Activated CD8-positive, alpha-beta T cell treated with anti-CD3 and anti-CD28 coated beads for 36 hours (primary cell): ENCODE data around the gene TIPIN. TPM values are rescaled to one million over a fixed set of nuclear protein-coding genes. Genes with fewer than 3 reads are reported as not detected.

Experiments used
- ATAC-seq: fragments of 200-7000 bp; cut with Tn5 transposase; one replicate; pipeline ENCODE4 v1.10.0; 2021; ENCODE audit warnings: mild to moderate bottlenecking, moderate library complexity
- CTCF ChIA-PET: fragments of 350-600 bp; sonication (Branson Sonifier 250); formaldehyde crosslinking; loops from one replicate; lab custom pipeline; 2021; ENCODE audit warnings: antibody characterized with exemption; lab: Charles Lee
- POLR2A ChIA-PET: fragments of 350-600 bp; sonication (Branson Sonifier 250); formaldehyde crosslinking; loops from one replicate; lab custom pipeline; 2021; ENCODE audit warnings: antibody characterized with exemption; lab: Charles Lee
- DNase-seq: peaks from one replicate; pipeline ENCODE4 v3.0.0-alpha.2; 2020
- H3K27ac Mint-ChIP-seq: one replicate; pipeline ENCODE4 v1.8.0; 2021; ENCODE audit warnings: mild to moderate bottlenecking, mixed read lengths
- H3K27me3 Mint-ChIP-seq: one replicate; pipeline ENCODE4 v1.8.0; 2021; ENCODE audit warnings: mixed read lengths
- H3K36me3 Mint-ChIP-seq: one replicate; pipeline ENCODE4 v1.8.0; 2021; ENCODE audit warnings: low read depth, mixed read lengths
- H3K4me1 Mint-ChIP-seq: one replicate; pipeline ENCODE4 v1.8.0; 2021; ENCODE audit warnings: low read depth, mixed read lengths
- H3K4me3 Mint-ChIP-seq: one replicate; pipeline ENCODE4 v1.8.0; 2021; ENCODE audit warnings: mild to moderate bottlenecking, moderate library complexity, mixed read lengths
- H3K9me3 Mint-ChIP-seq: one replicate; pipeline ENCODE4 v1.8.0; 2021; ENCODE audit warnings: mixed read lengths
- CTCF ChIP-seq: fragments of 200-600 bp; IDR thresholded peaks from one replicate; pipeline ENCODE4 v1.8.0; 2022; ENCODE audit warnings: antibody characterized with exemption, mild to moderate bottlenecking
- intact Hi-C: fragments of 100-400 bp; cut with micrococcal nuclease; formaldehyde crosslinking; loops from one replicate; pipeline ENCODE4 v1.10.0; 2022
- total RNA-seq, 2 experiments: library from RNA; stranded (reverse); gene quantifications; one replicate each; pipeline ENCODE4 v1.2.3, GENCODE V29; 2021

The TIPIN gene
- total RNA-seq, 2 experiments from 2014 or later = 49.8 to 50.1 TPM

- H3K9me3 Mint-ChIP-seq = no peaks in the 10 kb centered on the region
- TF ChIP-seq CTCF = no peak
- POLR2A ChIA-PET = interaction anchor here (0.9 kb wide), 1 partner anchor 17 kb away, joined by 4 read pairs; the partner anchor contains the start of gene MAP2K1
- H3K4me1 Mint-ChIP-seq = peaks cover 85% of the 10 kb centered on the region
- CTCF ChIA-PET = interaction anchor here (0.8 to 3.2 kb wide), 7 partner anchors 9 to 94 kb away, joined by 3 to 18 read pairs (median 4); partner anchors contain the start of gene SNAPC5
- H3K4me3 Mint-ChIP-seq = no peak overlapping the region
- intact Hi-C loops = no loop called here
- no peak overlapping the region for H3K27ac Mint-ChIP-seq
- ATAC-seq (no peak), DNase-seq (no peak)
- H3K36me3 Mint-ChIP-seq = peaks cover 25% of the 10 kb centered on the region
- H3K27me3 Mint-ChIP-seq = no peaks in the 10 kb centered on the region
These were observed 47.6 kb upstream of the TIPIN start for GRCh38 chr15:66404122-66404521.

GRCh38 chr15:66403323-66403722 is 46.8 kb upstream of the TIPIN start:
- no peak overlapping the region for H3K27ac Mint-ChIP-seq
- no peaks in the 10 kb centered on the region for H3K9me3 Mint-ChIP-seq
- CTCF ChIA-PET = interaction anchor here (0.8 to 3.2 kb wide), 6 partner anchors 10 to 95 kb away, joined by 3 to 18 read pairs (median 6); partner anchors contain the start of genes MAP2K1 and SNAPC5
- no peak for ATAC-seq
- H3K27me3 Mint-ChIP-seq = no peaks in the 10 kb centered on the region
- no peak for TF ChIP-seq CTCF
- peaks cover 26% of the 10 kb centered on the region for H3K36me3 Mint-ChIP-seq
- POLR2A ChIA-PET = interaction anchor here (0.7 to 2.6 kb wide), 4 partner anchors 8 to 95 kb away, joined by 3 to 7 read pairs (median 4); partner anchors contain the start of gene MAP2K1
- no peak overlapping the region for H3K4me3 Mint-ChIP-seq
- H3K4me1 Mint-ChIP-seq = peaks cover 77% of the 10 kb centered on the region
- no peak for DNase-seq
- intact Hi-C loops = no loop called here

- Mint-ChIP-seq H3K27me3 (no peaks in the 10 kb centered on the region), H3K27ac (no peak overlapping the region), H3K4me1 (peaks cover 75% of the 10 kb centered on the region), H3K9me3 (no peaks in the 10 kb centered on the region), H3K36me3 (peaks cover 30% of the 10 kb centered on the region), H3K4me3 (no peak overlapping the region)
- ATAC-seq (no peak), DNase-seq (no peak)
- intact Hi-C loops = no loop called here
- ChIA-PET CTCF (interaction anchor here (0.8 to 3.2 kb wide), 6 partner anchors 8 to 96 kb away, joined by 3 to 18 read pairs (median 6); partner anchors contain the start of genes MAP2K1 and SNAPC5), POLR2A (interaction anchor here (0.7 to 2.6 kb wide), 4 partner anchors 9 to 96 kb away, joined by 3 to 7 read pairs (median 4); partner anchors contain the start of gene MAP2K1)
- TF ChIP-seq CTCF = no peak
These were observed 46.3 kb upstream of the TIPIN start for GRCh38 chr15:66402761-66403284.

GRCh38 chr15:66401130-66402021 is 44.9 kb upstream of the TIPIN start:
- H3K9me3 Mint-ChIP-seq = no peaks in the 10 kb centered on the region
- no peaks in the 10 kb centered on the region for H3K27me3 Mint-ChIP-seq
- TF ChIP-seq CTCF = no peak
- CTCF ChIA-PET = interaction anchor here (1.8 to 3.2 kb wide), 2 partner anchors 10 to 97 kb away, joined by 4 to 13 read pairs; partner anchors contain the start of gene SNAPC5
- H3K36me3 Mint-ChIP-seq = peaks cover 36% of the 10 kb centered on the region
- peak overlapping the region; percentile 40 for H3K27ac Mint-ChIP-seq
- intact Hi-C loops = no loop called here
- DNase-seq (peak; percentile 49), ATAC-seq (peak; percentile 74)
- H3K4me1 Mint-ChIP-seq = peaks cover 70% of the 10 kb centered on the region
- H3K4me3 Mint-ChIP-seq = peak overlapping the region; percentile 40
- POLR2A ChIA-PET = interaction anchor here (1.2 to 2.6 kb wide), 2 partner anchors 11 to 97 kb away, joined by 3 to 7 read pairs; no protein-coding TSS in a partner anchor
